GM12878 (cell line): Measurements from ENCODE around the gene DBN1. TPM values are rescaled to one million over a fixed set of nuclear protein-coding genes. Genes with fewer than 3 reads are reported as not detected.
A peak's percentile ranks its signal among the peaks of the same experiment; 100 is the strongest.

Experiments
- ATF3 ChIP-seq: IDR thresholded peaks from 2 replicates; pipeline ENCODE4 v1.6.1; 2011; ENCODE audit warnings: low read depth, mild to moderate bottlenecking, low read length, moderate library complexity, borderline replicate concordance; ENCODE audit errors: extremely low read depth
- BHLHE40 ChIP-seq, 2 experiments: fragments of 450-650 bp in 1 of 2; IDR thresholded peaks; 2 replicates each; pipeline ENCODE4 v1.6.1; 2011 to 2017; ENCODE audit warnings: low read depth in 2 of 2, borderline replicate concordance in 1 of 2, improper control_type of control experiment in 1 of 2, low read length in 1 of 2, mild to moderate bottlenecking in 1 of 2
- CBFB ChIP-seq: IDR thresholded peaks from 2 replicates; pipeline ENCODE4 v1.6.1; 2016; ENCODE audit warnings: antibody characterized with exemption, low read depth
- CEBPB ChIP-seq, 2 experiments: fragments of 150-350 bp in 1 of 2; IDR thresholded peaks; 2 replicates each; pipeline ENCODE4 v1.6.1; 2012 to 2014; ENCODE audit warnings: low read depth in 2 of 2, low read length in 2 of 2, borderline replicate concordance in 1 of 2, inconsistent platforms in 1 of 2
- CHD1 ChIP-seq: IDR thresholded peaks from 2 replicates; pipeline ENCODE4 v1.6.1; 2012; ENCODE audit warnings: low read depth, low read length, improper control_type of control experiment
- CHD2 ChIP-seq: IDR thresholded peaks from 2 replicates; pipeline ENCODE4 v1.6.1; 2011; ENCODE audit warnings: low read depth, low read length, improper control_type of control experiment, borderline replicate concordance
- CREM ChIP-seq: IDR thresholded peaks from 2 replicates; pipeline ENCODE4 v1.6.1; 2014; ENCODE audit warnings: antibody characterized with exemption, low read depth
- E2F4 ChIP-seq: IDR thresholded peaks from 2 replicates; pipeline ENCODE4 v1.6.1; 2012; ENCODE audit warnings: low read depth, low read length, improper control_type of control experiment
- EP300 ChIP-seq, 2 experiments: fragments of 150-350 bp in 1 of 2; IDR thresholded peaks; 2 replicates each; pipeline ENCODE4 v1.6.1; 2011 to 2012; ENCODE audit warnings: low read depth in 2 of 2, low read length in 2 of 2, borderline replicate concordance in 1 of 2, improper control_type of control experiment in 1 of 2, inconsistent platforms in 1 of 2; ENCODE audit not compliant: control insufficient read depth in 1 of 2
- FOXM1 ChIP-seq: IDR thresholded peaks from 2 replicates; pipeline ENCODE4 v1.6.1; 2012; ENCODE audit warnings: low read depth, mild to moderate bottlenecking, inconsistent platforms, low read length, moderate library complexity
- GABPA ChIP-seq: IDR thresholded peaks from 2 replicates; pipeline ENCODE4 v1.6.1; 2014; ENCODE audit warnings: antibody characterized with exemption, low read depth, mild to moderate bottlenecking, inconsistent platforms
- HDAC6 ChIP-seq: fragments of 200-600 bp; sonication (generic); IDR thresholded peaks from one replicate; pipeline ENCODE4 v1.8.0; 2017; ENCODE audit warnings: antibody characterized with exemption; ENCODE audit not compliant: unreplicated experiment
- HSF1 ChIP-seq: fragments of 150-350 bp; IDR thresholded peaks from 2 replicates; pipeline ENCODE4 v1.6.1; 2014; ENCODE audit warnings: mild to moderate bottlenecking, low read depth, low read length
- KDM1A ChIP-seq: fragments of 200-600 bp; sonication (generic); IDR thresholded peaks from 2 replicates; pipeline ENCODE4 v1.6.1; 2016; ENCODE audit warnings: borderline replicate concordance
- MEF2B ChIP-seq: fragments of 450-650 bp; IDR thresholded peaks from 2 replicates; pipeline ENCODE4 v1.6.1; 2018; ENCODE audit warnings: mild to moderate bottlenecking, moderate library complexity; ENCODE audit not compliant: partially characterized antibody, poor library complexity, severe bottlenecking
- MTA2 ChIP-seq: fragments of 450-650 bp; IDR thresholded peaks from 2 replicates; pipeline ENCODE4 v1.6.1; 2016; ENCODE audit warnings: low read depth, mild to moderate bottlenecking, moderate library complexity
- MYC ChIP-seq: IDR thresholded peaks from 2 replicates; pipeline ENCODE4 v1.6.1; 2011; ENCODE audit warnings: mild to moderate bottlenecking, low read length, moderate library complexity, inconsistent platforms; ENCODE audit not compliant: insufficient read depth, insufficient replicate concordance, insufficient read length, severe bottlenecking
- NRF1 ChIP-seq: conservative IDR thresholded peaks from 2 replicates; pipeline ENCODE4 v1.6.1; 2011; ENCODE audit warnings: mild to moderate bottlenecking, low read depth, low read length, improper control_type of control experiment
- PAX5 ChIP-seq: IDR thresholded peaks from 2 replicates; pipeline ENCODE4 v1.6.1; 2011; ENCODE audit warnings: low read depth, low read length, borderline replicate concordance
- PML ChIP-seq: IDR thresholded peaks from 2 replicates; pipeline ENCODE4 v1.6.1; 2012; ENCODE audit warnings: low read length, inconsistent platforms
- POLR2A ChIP-seq: IDR thresholded peaks from 2 replicates; pipeline ENCODE4 v1.6.1; 2011; ENCODE audit warnings: low read depth, mild to moderate bottlenecking, low read length
- RB1 ChIP-seq: fragments of 450-650 bp; formaldehyde crosslinking; IDR thresholded peaks from 2 replicates; pipeline ENCODE4 v1.6.1; 2017; ENCODE audit warnings: mild to moderate bottlenecking, borderline replicate concordance
- RUNX3 ChIP-seq: IDR thresholded peaks from 2 replicates; pipeline ENCODE4 v1.6.1; 2012; ENCODE audit warnings: low read length, inconsistent platforms
- SIX5 ChIP-seq: IDR thresholded peaks from 2 replicates; pipeline ENCODE4 v1.6.1; 2011; ENCODE audit warnings: mild to moderate bottlenecking, low read depth, low read length, moderate library complexity; ENCODE audit not compliant: severe bottlenecking
- SMAD1 ChIP-seq: fragments of 450-650 bp; IDR thresholded peaks from 2 replicates; pipeline ENCODE4 v1.6.1; 2018; ENCODE audit warnings: mild to moderate bottlenecking, low read depth; ENCODE audit not compliant: partially characterized antibody
- TCF3 ChIP-seq: IDR thresholded peaks from 2 replicates; pipeline ENCODE4 v1.6.1; 2012; ENCODE audit warnings: low read depth, mild to moderate bottlenecking, low read length, borderline replicate concordance; ENCODE audit not compliant: insufficient read depth
- TCF7 ChIP-seq: IDR thresholded peaks from 2 replicates; pipeline ENCODE4 v1.6.1; 2014; ENCODE audit warnings: antibody characterized with exemption, borderline replicate concordance
- ZNF217 ChIP-seq: fragments of 450-650 bp; IDR thresholded peaks from 2 replicates; pipeline ENCODE4 v1.6.1; 2017; ENCODE audit warnings: antibody characterized with exemption, mild to moderate bottlenecking
- polyA plus RNA-seq, 11 experiments: library from polyadenylated mRNA; depleted of rRNA in 4 of 11; unstranded in 6 of 11; stranded (reverse) in 5 of 11; fragments of >200 nt; fragmentation: Nextera tagmentation in 4 of 11; fragmentation: Illumina TruSeq in 1 of 11; extraction: Ambion mirVana in 4 of 11; extraction: Trizol in 1 of 11; gene quantifications; 1 replicate in 1 of 11; 2 replicates in 10 of 11; pipeline versions ENCODE4 v1.2.1 to v1.2.3, GENCODE V29; 2011 to 2016; ENCODE audit warnings: inconsistent platforms in 2 of 11, missing spikeins in 2 of 11, low read depth in 1 of 11
- total RNA-seq, 4 experiments: library from RNA; depleted of rRNA in 3 of 4; stranded (reverse); fragments of >200 nt in 3 of 4; fragmentation: Illumina TruSeq in 1 of 4; extraction: Trizol in 1 of 4; gene quantifications; 2 replicates each; pipeline versions ENCODE4 v1.2.1 to v1.2.3, GENCODE V29; 2013 to 2021

The DBN1 gene
- total and polyA plus RNA-seq, 10 of the 15 experiments (the other 5 are each of a cell fraction or from before 2014, with no cell fraction given): 0.18 to 81.0 (median 27.9) TPM

GRCh38 chr5:177429248-177430040 is 44.0 kb downstream of the DBN1 start (continued):
- TF ChIP-seq ATF3 (no peak), TCF3 (0 out of 2 replicates have a peak, but pooled peaks have one; percentile 42), SMAD1 (no peak), ZNF217 (no peak), POLR2A (no peak), CREM (peak; percentile 49; the same call in 1 of the 2 replicates), RB1 (0 out of 2 replicates have a peak, but pooled peaks have one; percentile 23), SIX5 (no peak), CBFB (0 out of 2 replicates have a peak, but pooled peaks have one; percentile 13), MYC (no peak), TCF7 (no peak), HSF1 (no peak), PML (no peak), MEF2B (peak; percentile 20), RUNX3 (no peak), BHLHE40 (IDR thresholded peaks at IDR 0.05; ENCODE audit: borderline replicate concordance in 1 of 2, low read depth in 2 of 2, low read length in 1 of 2) (peak; percentile 68 to 69; a peak in 3 of 4 replicates), MTA2 (peak; percentile 64; the same call in 1 of the 2 replicates), NRF1 (no peak), KDM1A (no peak), GABPA (no peak), PAX5 (peak; percentile 48; the same call in 1 of the 2 replicates), EP300 (IDR thresholded peaks at IDR 0.05; ENCODE audit: borderline replicate concordance in 1 of 2, control insufficient read depth in 1 of 2, low read depth in 2 of 2, low read length in 2 of 2) (peak in 1 of 2 experiments; percentile 65; a peak in 2 of 4 replicates), CHD2 (peak; percentile 74), E2F4 (no peak), CEBPB (IDR thresholded peaks at IDR 0.05; ENCODE audit: borderline replicate concordance in 1 of 2, low read depth in 2 of 2, low read length in 2 of 2) (no peak), CHD1 (no peak), HDAC6 (no peak), FOXM1 (no peak)
